K562 (cell line): Measurements from ENCODE around the gene ABLIM1. TPM values are rescaled to one million over a fixed set of nuclear protein-coding genes. Genes with fewer than 3 reads are reported as not detected.

Experiments
- ATAC-seq: fragments of 200-7000 bp; cut with Tn5 transposase; 3 replicates; pipeline ENCODE4 v1.9.1; 2020; ENCODE audit warnings: moderate library complexity
- BruUV-seq: library from RNA; stranded (reverse); fragments of 400-500 nt; replicated peaks from 2 replicates; lab custom pipeline; 2021; lab: Mats Ljungman, UMichigan
- CTCF ChIA-PET: fragments of 300-600 bp; formaldehyde crosslinking; extraction: SDS; loops from one replicate; lab custom pipeline; 2021; ENCODE audit warnings: low intra/inter-chr PET ratio; lab: Yijun Ruan, JAX
- POLR2A ChIA-PET: fragments of 300-600, 350-650 bp; sonication (Branson Sonifier 250); formaldehyde crosslinking; extraction: SDS; loops from one replicate; lab custom pipeline; 2021; ENCODE audit warnings: antibody characterized with exemption, inconsistent platforms; lab: Yijun Ruan, JAX
- DNase-seq, 4 experiments: peaks; one replicate each; pipeline versions ENCODE4 v3.0.0 to v3.0.0-alpha.2; 2011 to 2018; ENCODE audit warnings: low spot score in 3 of 4, mixed read lengths in 3 of 4; ENCODE audit errors: extremely low read depth in 1 of 4
- FAIRE-seq: peaks from 2 replicates; lab custom pipeline; 2011; peaks lifted over from hg19 to GRCh38; lab: Jason Lieb, UNC
- H2AFZ ChIP-seq: 2 replicates; pipeline ENCODE4 v1.6.0; 2011; ENCODE audit warnings: low read depth, low read length, control low read depth, inconsistent platforms
- H3K27ac ChIP-seq: fragments of 200-600 bp; 3 replicates; pipeline ENCODE4 v1.8.0; 2011; ENCODE audit warnings: low read depth, mild to moderate bottlenecking, control low read depth, inconsistent platforms, low read length, moderate library complexity, mixed read lengths; ENCODE audit errors: extremely low read depth
- H3K27me3 ChIP-seq, 2 experiments: fragments of 300-600 bp in 1 of 2; 2 replicates in 1 of 2; 3 replicates in 1 of 2; pipeline versions ENCODE4 v1.6.0 to v1.8.0; 2011; ENCODE audit warnings: inconsistent platforms in 2 of 2, low read length in 2 of 2, mild to moderate bottlenecking in 1 of 2, mixed read lengths in 1 of 2, moderate library complexity in 1 of 2; ENCODE audit not compliant: control insufficient read depth in 2 of 2, insufficient read depth in 2 of 2
- H3K36me3 ChIP-seq: fragments of 300-600 bp; 3 replicates; pipeline ENCODE4 v1.8.0; 2011; ENCODE audit warnings: mild to moderate bottlenecking, low read length, inconsistent platforms; ENCODE audit not compliant: control insufficient read depth, insufficient read depth
- H3K4me1 ChIP-seq, 2 experiments: fragments of 200-600 bp in 1 of 2; replicated peaks in 1 of 2; 2 replicates in 1 of 2; 3 replicates in 1 of 2; pipeline versions ENCODE4 v1.5.1 to v1.8.0; 2011; ENCODE audit warnings: inconsistent platforms in 2 of 2, low read length in 2 of 2, mild to moderate bottlenecking in 1 of 2, mixed read lengths in 1 of 2, moderate library complexity in 1 of 2; ENCODE audit not compliant: control insufficient read depth in 2 of 2, insufficient read depth in 2 of 2
- H3K4me2 ChIP-seq: 2 replicates; pipeline ENCODE4 v1.6.1; 2011; ENCODE audit warnings: low read length, control low read depth, inconsistent platforms, mixed read lengths; ENCODE audit not compliant: insufficient read depth
- H3K4me3 ChIP-seq: fragments of 200-600 bp; sonication (generic), shearing (Covaris generic); 2 replicates; pipeline ENCODE4 v1.5.1; 2016; ENCODE audit warnings: control low read depth, inconsistent platforms
- H3K79me2 ChIP-seq: fragments of 200-600 bp; 3 replicates; pipeline ENCODE4 v1.8.0; 2011; ENCODE audit warnings: low read length, inconsistent platforms; ENCODE audit not compliant: control insufficient read depth, insufficient read depth
- H3K9ac ChIP-seq, 2 experiments: 2 replicates each; pipeline versions ENCODE4 v1.6.0 to v1.6.1; 2011; ENCODE audit warnings: low read depth in 2 of 2, low read length in 2 of 2, control low read depth in 1 of 2, inconsistent platforms in 1 of 2, mild to moderate bottlenecking in 1 of 2, mixed read lengths in 1 of 2; ENCODE audit not compliant: insufficient read depth in 1 of 2
- H3K9me1 ChIP-seq: one replicate; pipeline ENCODE4 v1.6.0; 2011; ENCODE audit warnings: inconsistent platforms, mild to moderate bottlenecking, low read length, moderate library complexity; ENCODE audit not compliant: control insufficient read depth, insufficient read depth
- H3K9me3 ChIP-seq: replicated peaks from 2 replicates; pipeline ENCODE4 v1.5.1; 2011; ENCODE audit warnings: low read depth, low read length, inconsistent platforms; ENCODE audit not compliant: control insufficient read depth, insufficient read depth
- H4K20me1 ChIP-seq: replicated peaks from 2 replicates; pipeline ENCODE4 v1.6.1; 2011; ENCODE audit warnings: low read length, inconsistent platforms, mixed read lengths; ENCODE audit not compliant: control insufficient read depth, insufficient read depth
- EWSR1 ChIP-seq: fragments of 450-650 bp; IDR thresholded peaks from 2 replicates; pipeline ENCODE4 v1.6.1; 2018; ENCODE audit warnings: borderline replicate concordance, mild to moderate bottlenecking, low read depth, moderate library complexity; ENCODE audit not compliant: partially characterized antibody
- FIP1L1 ChIP-seq: fragments of 200-400 bp; formaldehyde crosslinking; IDR thresholded peaks from 2 replicates; pipeline ENCODE4 v1.6.1; 2018; ENCODE audit warnings: mild to moderate bottlenecking, low read depth, low read length; ENCODE audit not compliant: poor library complexity, severe bottlenecking
- GABPA ChIP-seq: fragments of 200-800 bp; sonication (Bioruptor generic); conservative IDR thresholded peaks from 2 replicates; pipeline ENCODE4 v1.6.1; 2016; ENCODE audit warnings: low read depth, missing genetic modification characterization, missing compliant biosample characterization
- HMG20A ChIP-seq: fragments of 450-650 bp; formaldehyde crosslinking; conservative IDR thresholded peaks from 2 replicates; pipeline ENCODE4 v1.4.0; 2020; ENCODE audit warnings: mild to moderate bottlenecking, mixed read lengths
- MAFK ChIP-seq: IDR thresholded peaks from 2 replicates; pipeline ENCODE4 v1.6.1; 2011; ENCODE audit warnings: low read length, improper control_type of control experiment
- NFATC3 ChIP-seq: fragments of 450-650 bp; IDR thresholded peaks from 2 replicates; pipeline ENCODE4 v1.6.1; 2017; ENCODE audit warnings: mild to moderate bottlenecking
- NFXL1 ChIP-seq: fragments of 450-650 bp; formaldehyde crosslinking; IDR thresholded peaks from 2 replicates; pipeline ENCODE4 v1.4.0; 2021; ENCODE audit warnings: mild to moderate bottlenecking
- PREB ChIP-seq: sonication (generic); formaldehyde crosslinking; IDR thresholded peaks from 2 replicates; pipeline ENCODE4 v1.8.1; 2023; ENCODE audit warnings: mild to moderate bottlenecking, missing genetic modification reagents
- SAFB2 ChIP-seq: fragments of 200-400 bp; formaldehyde crosslinking; IDR thresholded peaks from 2 replicates; pipeline ENCODE4 v1.6.1; 2018; ENCODE audit warnings: borderline replicate concordance, low read length, low read depth, moderate library complexity; ENCODE audit not compliant: severe bottlenecking
- STAT5A ChIP-seq: IDR thresholded peaks from 2 replicates; pipeline ENCODE4 v1.6.1; 2012; ENCODE audit warnings: low read length, inconsistent platforms, borderline replicate concordance
- THRAP3 ChIP-seq: fragments of 450-650 bp; IDR thresholded peaks from 2 replicates; pipeline ENCODE4 v1.6.1; 2016; ENCODE audit warnings: mild to moderate bottlenecking, inconsistent platforms, borderline replicate concordance
- ZBTB1 ChIP-seq: sonication (generic); formaldehyde crosslinking; IDR thresholded peaks from 2 replicates; pipeline ENCODE4 v1.8.1; 2023; ENCODE audit warnings: missing genetic modification reagents, low read depth, mild to moderate bottlenecking, borderline replicate concordance
- ZBTB7A ChIP-seq: IDR thresholded peaks from 2 replicates; pipeline ENCODE4 v1.6.1; 2011; ENCODE audit warnings: low read depth, mild to moderate bottlenecking, low read length, moderate library complexity, borderline replicate concordance; ENCODE audit not compliant: control insufficient read depth
- ZNF134 ChIP-seq: fragments of 250-450 bp; sonication (Bioruptor Pico); conservative IDR thresholded peaks from 2 replicates; pipeline ENCODE4 v1.4.0; 2020
- ZNF311 ChIP-seq: fragments of 250-450 bp; sonication (Bioruptor Pico); IDR thresholded peaks from 2 replicates; pipeline ENCODE4 v1.4.0; 2020; ENCODE audit warnings: mild to moderate bottlenecking, moderate library complexity
- ZNF707 ChIP-seq: fragments of 250-450 bp; sonication (Bioruptor Pico); conservative IDR thresholded peaks from 2 replicates; pipeline ENCODE4 v1.8.0; 2022; ENCODE audit warnings: inconsistent platforms, mild to moderate bottlenecking, moderate library complexity
- ZNF766 ChIP-seq: fragments of 200-800 bp; sonication (Bioruptor generic); conservative IDR thresholded peaks from 2 replicates; pipeline ENCODE4 v1.6.1; 2016; ENCODE audit warnings: missing genetic modification characterization, missing compliant biosample characterization
- WGBS: fragments of 100-300 bp; shearing (Covaris generic); methylation state at CpG from one replicate; pipeline ENCODE4 v1.1.6; 2016; ENCODE audit warnings: low coverage, mixed read lengths; ENCODE audit not compliant: insufficient coverage; ENCODE audit errors: missing lambda C conversion rate; 5-methylcytosine and 5-hydroxymethylcytosine counted together
- in situ Hi-C: fragments of 300-500 bp; cut with MboI; formaldehyde crosslinking; loops from 4 replicates; pipeline ENCODE4 v1.15.0; 2018; ENCODE audit warnings: inconsistent platforms, mixed read lengths
- intact Hi-C: fragments of 100-400 bp; cut with micrococcal nuclease; formaldehyde crosslinking; loops from 2 replicates; pipeline ENCODE4 v1.14.2; 2022
- polyA plus RNA-seq, 8 experiments: library from polyadenylated mRNA; depleted of rRNA in 4 of 8; stranded (reverse) in 5 of 8; unstranded in 3 of 8; fragments of >200 nt; fragmentation: Nextera tagmentation in 2 of 8; fragmentation: Illumina TruSeq in 1 of 8; extraction: Ambion mirVana in 2 of 8; extraction: Trizol in 1 of 8; gene quantifications; 2 replicates each; pipeline versions ENCODE4 v1.2.1 to v1.2.3, GENCODE V29; 2011 to 2014; ENCODE audit warnings: inconsistent platforms in 1 of 8, missing spikeins in 1 of 8
- total RNA-seq, 7 experiments: library from RNA; depleted of rRNA in 6 of 7; stranded (reverse); fragments of >200 nt in 6 of 7; fragmentation: Illumina TruSeq in 2 of 7; extraction: Trizol in 2 of 7; gene quantifications; 2 replicates each; pipeline versions ENCODE4 v1.2.1 to v1.2.3, GENCODE V29; 2011 to 2021; ENCODE audit warnings: low replicate concordance in 1 of 7
- TF ChIP-seq, protein P1 (sequence below): sonication (generic); formaldehyde crosslinking; IDR thresholded peaks from 2 replicates; pipeline ENCODE4 v1.8.0; 2022; ENCODE audit warnings: mild to moderate bottlenecking, missing genetic modification reagents

ABLIM1 gene
- total and polyA plus RNA-seq, 9 of the 15 experiments (the other 6 are each of a cell fraction or from before 2014, with no cell fraction given): 0.07 to 0.49 (median 0.14) TPM; not detected in 6

- no peaks in the 10 kb centered on the region for H3K9me1 ChIP-seq
- no peak within 1 kb of the TSS for H3K27ac ChIP-seq
- no peak within 1 kb of the TSS for H3K9ac ChIP-seq
- no peaks in the 10 kb centered on the region for H3K79me2 ChIP-seq
- no peak within 1 kb of the TSS for H2AFZ ChIP-seq
- CTCF ChIA-PET: no interaction called here
- no peaks in the 10 kb centered on the region for H3K9me3 ChIP-seq
- in situ Hi-C loops (no loop called here), intact Hi-C loops (no loop called here)
- H3K4me1 ChIP-seq: peaks cover 2 to 6% of the 10 kb centered on the region in 2 experiments; a peak in 3 of 5 replicates
- peak in 2 of 4 experiments; percentile 10 to 14 for DNase-seq
- no peaks in the 10 kb centered on the region for H3K36me3 ChIP-seq
- WGBS: 27% methylated on average over 11 of the region's 88 CpGs
- H4K20me1 ChIP-seq: no peaks in the 10 kb centered on the region; the same call in 1 of the 2 replicates
- POLR2A ChIA-PET: interaction anchor here (0.6 kb wide), 1 partner anchor 308 kb away, joined by 3 read pairs; no protein-coding TSS in a partner anchor
- H3K27me3 ChIP-seq: peaks cover 0 to 13% of the 10 kb centered on the region in 2 experiments; a peak in 3 of 5 replicates
- ATAC-seq: 0 out of 3 replicates have a peak, but pooled peaks have one; percentile 39
- no peak for TF ChIP-seq ZNF766 (CRISPR knock-in tag)
- TF ChIP-seq NFXL1 (CRISPR knock-in tag): no peak
- no peak for TF ChIP-seq FIP1L1
- TF ChIP-seq ZNF707: no peak
- no peak for TF ChIP-seq STAT5A
- TF ChIP-seq PREB: no peak
- TF ChIP-seq ZNF134 (CRISPR knock-in tag): no peak
- no peak for TF ChIP-seq GABPA
- no peak for TF ChIP-seq EWSR1
- no peak for TF ChIP-seq ZNF311 (CRISPR knock-in tag)
- TF ChIP-seq MAFK: no peak
- no peak for TF ChIP-seq HMG20A (CRISPR knock-in tag)
- TF ChIP-seq ZBTB1 (CRISPR knock-in tag): no peak
- TF ChIP-seq NFATC3: no peak
- TF ChIP-seq, protein P1, sequence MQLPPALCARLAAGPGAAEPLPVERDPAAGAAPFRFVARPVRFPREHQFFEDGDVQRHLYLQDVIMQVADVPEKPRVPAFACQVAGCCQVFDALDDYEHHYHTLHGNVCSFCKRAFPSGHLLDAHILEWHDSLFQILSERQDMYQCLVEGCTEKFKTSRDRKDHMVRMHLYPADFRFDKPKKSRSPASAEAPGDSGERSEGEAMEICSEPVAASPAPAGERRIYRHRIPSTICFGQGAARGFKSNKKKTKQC (CRISPR knock-in tag): no peak
- no peak for TF ChIP-seq SAFB2
- TF ChIP-seq THRAP3: no peak
- TF ChIP-seq ZBTB7A: no peak
- FAIRE-seq: no peak
- BruUV-seq: no TSS peak
- H3K4me3 ChIP-seq: no peak within 1 kb of the TSS
- no peak within 1 kb of the TSS for H3K4me2 ChIP-seq
These were observed 253.7 kb downstream of the ABLIM1 start, which contains the start of gene AFAP1L2 for GRCh38 chr10:114404171-114405010. Gene AFAP1L2 (minus strand): TSS chr10:114404502. CDS start chr10:114404455, 47 bp downstream.
